Mesenchymal stem cell (in vitro differentiated cells and primary cell): ENCODE measurements around the gene THTPA.
A peak's percentile ranks its signal among the peaks of the same experiment; 100 is the strongest.

ENCODE experiments used
- DNase-seq: peaks from one replicate; pipeline ENCODE4 v3.0.0-alpha.2; 2013
- H2AFZ ChIP-seq: one replicate; pipeline ENCODE4 v1.6.1; 2013; ENCODE audit warnings: low read depth, mild to moderate bottlenecking, control low read depth, inconsistent platforms, low read length, moderate library complexity
- H2AK5ac ChIP-seq: 2 replicates; pipeline ENCODE4 v1.6.1; 2013; ENCODE audit warnings: low read length, moderate library complexity, mild to moderate bottlenecking, inconsistent platforms; ENCODE audit not compliant: severe bottlenecking
- H2BK120ac ChIP-seq: one replicate; pipeline ENCODE4 v1.6.1; 2013; ENCODE audit warnings: low read depth, mild to moderate bottlenecking, inconsistent platforms, low read length, moderate library complexity
- H2BK12ac ChIP-seq, 2 experiments: one replicate each; pipeline ENCODE4 v1.6.1; 2013; ENCODE audit warnings: inconsistent platforms in 2 of 2, low read length in 2 of 2, mild to moderate bottlenecking in 2 of 2, moderate library complexity in 2 of 2, control low read depth in 1 of 2
- H2BK15ac ChIP-seq: one replicate; pipeline ENCODE4 v1.6.1; 2013; ENCODE audit warnings: mild to moderate bottlenecking, low read depth, inconsistent platforms; ENCODE audit not compliant: poor library complexity, severe bottlenecking
- H2BK5ac ChIP-seq: 2 replicates; pipeline ENCODE4 v1.6.1; 2013; ENCODE audit warnings: low read depth, mild to moderate bottlenecking, low read length, control low read depth, inconsistent platforms; ENCODE audit not compliant: poor library complexity, severe bottlenecking
- H3K14ac ChIP-seq, 2 experiments: one replicate each; pipeline ENCODE4 v1.6.1; 2013; ENCODE audit warnings: inconsistent platforms in 2 of 2, low read length in 2 of 2, control low read depth in 1 of 2, mild to moderate bottlenecking in 1 of 2, moderate library complexity in 1 of 2
- H3K18ac ChIP-seq, 2 experiments: one replicate each; pipeline ENCODE4 v1.6.1; 2013; ENCODE audit warnings: inconsistent platforms in 2 of 2, low read length in 2 of 2, control low read depth in 1 of 2, low read depth in 1 of 2, mild to moderate bottlenecking in 1 of 2
- H3K23ac ChIP-seq, 2 experiments: one replicate each; pipeline ENCODE4 v1.6.1; 2013; ENCODE audit warnings: inconsistent platforms in 2 of 2, low read length in 2 of 2, mild to moderate bottlenecking in 2 of 2, moderate library complexity in 2 of 2, control low read depth in 1 of 2
- H3K27ac ChIP-seq: 2 replicates; pipeline ENCODE4 v1.5.1; 2013; ENCODE audit warnings: mild to moderate bottlenecking, moderate library complexity, low read length, control low read depth, inconsistent platforms; ENCODE audit not compliant: poor library complexity, severe bottlenecking
- H3K27me3 ChIP-seq, 2 experiments: 2 replicates each; pipeline versions ENCODE4 v1.6.1 to v1.7.0; 2013; ENCODE audit warnings: low read length in 2 of 2, mild to moderate bottlenecking in 2 of 2, moderate library complexity in 2 of 2, control low read depth in 1 of 2, inconsistent platforms in 1 of 2; ENCODE audit not compliant: control insufficient read depth in 1 of 2, insufficient read depth in 1 of 2
- H3K36me3 ChIP-seq, 2 experiments: 2 replicates each; pipeline versions ENCODE4 v1.6.1 to v1.7.0; 2013; ENCODE audit warnings: low read length in 2 of 2, control low read depth in 1 of 2, inconsistent platforms in 1 of 2, low read depth in 1 of 2, mild to moderate bottlenecking in 1 of 2; ENCODE audit not compliant: insufficient read depth in 2 of 2, control insufficient read depth in 1 of 2
- H3K4ac ChIP-seq, 2 experiments: one replicate each; pipeline ENCODE4 v1.6.1; 2013; ENCODE audit warnings: inconsistent platforms in 2 of 2, low read length in 2 of 2, mild to moderate bottlenecking in 2 of 2, moderate library complexity in 2 of 2, control low read depth in 1 of 2, low read depth in 1 of 2
- H3K4me1 ChIP-seq: 2 replicates; pipeline ENCODE4 v1.6.1; 2013; ENCODE audit warnings: low read depth, low read length, control low read depth; ENCODE audit not compliant: control insufficient read depth, insufficient read depth
- H3K4me2 ChIP-seq: 2 replicates; pipeline ENCODE4 v1.6.1; 2013; ENCODE audit warnings: low read length, mild to moderate bottlenecking, inconsistent platforms; ENCODE audit not compliant: poor library complexity, severe bottlenecking
- H3K4me3 ChIP-seq, 2 experiments: 2 replicates each; pipeline versions ENCODE4 v1.5.1 to v1.7.0; 2013; ENCODE audit warnings: low read length in 2 of 2, mild to moderate bottlenecking in 2 of 2, control low read depth in 1 of 2, low read depth in 1 of 2; ENCODE audit not compliant: insufficient read depth in 1 of 2
- H3K79me1 ChIP-seq: replicated peaks from 2 replicates; pipeline ENCODE4 v1.6.1; 2013; ENCODE audit warnings: mild to moderate bottlenecking, control low read depth, low read length, inconsistent platforms; ENCODE audit not compliant: poor library complexity, severe bottlenecking
- H3K9ac ChIP-seq: 2 replicates; pipeline ENCODE4 v1.7.0; 2013; ENCODE audit warnings: mild to moderate bottlenecking, low read length, moderate library complexity
- H3K9me3 ChIP-seq: 2 replicates; pipeline ENCODE4 v1.7.0; 2013; ENCODE audit warnings: mild to moderate bottlenecking, low read length; ENCODE audit not compliant: control insufficient read depth
- H4K8ac ChIP-seq: one replicate; pipeline ENCODE4 v1.6.1; 2013; ENCODE audit warnings: inconsistent platforms, mild to moderate bottlenecking, low read length, moderate library complexity
- H4K91ac ChIP-seq: one replicate; pipeline ENCODE4 v1.6.1; 2013; ENCODE audit warnings: mild to moderate bottlenecking, low read length, inconsistent platforms
- WGBS: methylation state at CpG from one replicate; pipeline ENCODE4 v1.1.7; 2013; ENCODE audit warnings: mixed read lengths; 5-methylcytosine and 5-hydroxymethylcytosine counted together

Gene THTPA

GRCh38 chr14:23550131-23550811 lies 5.8 kb upstream of the THTPA start:
- Histone ChIP-seq H3K9ac (peak overlapping the region; percentile 81), H3K4me3 (peak overlapping the region; percentile 69 to 89), H2AK5ac (peak overlapping the region; percentile 23), H3K23ac (peak overlapping the region in 1 of 2 experiments; percentile 60), H3K27ac (no peak overlapping the region), H2BK5ac (no peak overlapping the region), H2BK120ac (no peak overlapping the region), H2BK15ac (no peak overlapping the region), H3K4me1 (peaks cover 17% of the 10 kb centered on the region), H3K4me2 (peak overlapping the region; percentile 85), H3K14ac (no peak overlapping the region), H4K8ac (no peak overlapping the region), H3K18ac (no peak overlapping the region), H4K91ac (no peak overlapping the region), H3K9me3 (no peaks in the 10 kb centered on the region), H3K79me1 (peaks cover 7% of the 10 kb centered on the region), H3K36me3 (no peaks in the 10 kb centered on the region), H3K27me3 (peaks cover 4 to 6% of the 10 kb centered on the region in 2 experiments), H3K4ac (no peak overlapping the region), H2BK12ac (no peak overlapping the region), H2AFZ (no peak overlapping the region)
- 26% methylated on average over 10 of the region's 12 CpGs for WGBS
- DNase-seq: no peak

- Histone ChIP-seq H2AFZ (peak overlapping the region; percentile 91), H2BK5ac (no peak overlapping the region), H3K9me3 (no peaks in the 10 kb centered on the region), H3K23ac (peak overlapping the region in 1 of 2 experiments; percentile 49), H3K27ac (peak overlapping the region; percentile 52), H3K27me3 (peaks cover 4 to 6% of the 10 kb centered on the region in 2 experiments), H2BK15ac (no peak overlapping the region), H3K9ac (peak overlapping the region; percentile 81), H3K4me2 (peak overlapping the region; percentile 85), H2BK12ac (no peak overlapping the region), H2AK5ac (no peak overlapping the region), H3K4ac (no peak overlapping the region), H3K4me3 (peak overlapping the region; percentile 69 to 89), H3K4me1 (peaks cover 17% of the 10 kb centered on the region), H3K36me3 (no peaks in the 10 kb centered on the region), H2BK120ac (no peak overlapping the region), H4K8ac (no peak overlapping the region), H3K79me1 (peaks cover 7% of the 10 kb centered on the region), H4K91ac (no peak overlapping the region), H3K18ac (peak overlapping the region in 1 of 2 experiments; percentile 49), H3K14ac (no peak overlapping the region)
- WGBS: 2% methylated on average over 22 of the region's 37 CpGs
- no peak for DNase-seq
Observed at GRCh38 chr14:23550812-23551265, 5.2 kb upstream of the THTPA start.

- Histone ChIP-seq H4K91ac (no peak within 1 kb of the TSS), H3K4ac (peak within 1 kb of the TSS in 1 of 2 experiments; percentile 13), H2AFZ (peak within 1 kb of the TSS; percentile 91), H3K27ac (peak within 1 kb of the TSS; percentile 52), H3K9ac (peak within 1 kb of the TSS; percentile 81), H3K4me3 (peak within 1 kb of the TSS; percentile 69 to 89), H2BK12ac (no peak within 1 kb of the TSS), H2AK5ac (peak within 1 kb of the TSS; percentile 59), H3K36me3 (no peaks in the 10 kb centered on the region), H3K4me1 (peaks cover 17% of the 10 kb centered on the region), H3K23ac (peak within 1 kb of the TSS in 1 of 2 experiments; percentile 60), H2BK120ac (no peak within 1 kb of the TSS), H2BK5ac (no peak within 1 kb of the TSS), H3K14ac (no peak within 1 kb of the TSS), H3K27me3 (peaks cover 4 to 6% of the 10 kb centered on the region in 2 experiments), H3K4me2 (peak within 1 kb of the TSS; percentile 85), H4K8ac (peak within 1 kb of the TSS; percentile 92), H3K9me3 (no peaks in the 10 kb centered on the region), H3K18ac (peak within 1 kb of the TSS in 1 of 2 experiments; percentile 49), H3K79me1 (peaks cover 7% of the 10 kb centered on the region), H2BK15ac (no peak within 1 kb of the TSS)
- peak; percentile 67 for DNase-seq
- 2% methylated on average over 37 of the region's 49 CpGs for WGBS
Observed at GRCh38 chr14:23551266-23552028, 4.6 kb upstream of the THTPA start, which contains the start of gene ZFHX2. ZFHX2 (minus strand) TSS chr14:23551765; CDS start chr14:23535325, 16,440 bp downstream.

- H3K4me1 ChIP-seq: peaks cover 18% of the 10 kb centered on the region
- H3K9me3 ChIP-seq: no peaks in the 10 kb centered on the region
- no peak overlapping the region for H2AK5ac ChIP-seq
- H3K27me3 ChIP-seq: peaks cover 0 to under 1% of the 10 kb centered on the region in 2 experiments
- H3K18ac ChIP-seq: no peak overlapping the region
- no peak overlapping the region for H3K14ac ChIP-seq
- 3% methylated on average over 9 of the region's 14 CpGs for WGBS
- no peak overlapping the region for H2BK15ac ChIP-seq
- peak overlapping the region; percentile 46 for H2AFZ ChIP-seq
- no peak for DNase-seq
- H3K9ac ChIP-seq: peak overlapping the region; percentile 99
- no peak overlapping the region for H2BK12ac ChIP-seq
- H3K4me3 ChIP-seq: peak overlapping the region; percentile 80 to 96
- peaks cover 25% of the 10 kb centered on the region for H3K79me1 ChIP-seq
- H4K8ac ChIP-seq: no peak overlapping the region
- H3K4ac ChIP-seq: peak overlapping the region in 1 of 2 experiments; percentile 47
- no peak overlapping the region for H3K23ac ChIP-seq
- H3K36me3 ChIP-seq: peaks cover 24 to 27% of the 10 kb centered on the region in 2 experiments
- peak overlapping the region; percentile 76 for H3K4me2 ChIP-seq
- no peak overlapping the region for H4K91ac ChIP-seq
- no peak overlapping the region for H2BK5ac ChIP-seq
- no peak overlapping the region for H3K27ac ChIP-seq
- no peak overlapping the region for H2BK120ac ChIP-seq
Observed at GRCh38 chr14:23555533-23555881, 564 bp upstream of the THTPA start.
